OCI-LY7 (cell line): ENCODE results near the gene CCDC148. TPM values are rescaled to one million over a fixed set of nuclear protein-coding genes. Genes with fewer than 3 reads are reported as not detected.

Source experiments
- BruUV-seq: library from RNA; stranded (reverse); fragments of 400-500 nt; replicated peaks from 2 replicates; lab custom pipeline; 2021; lab: Mats Ljungman, UMichigan
- CTCF ChIA-PET: fragments of 300-600 bp; sonication (Branson Sonifier 250); formaldehyde crosslinking; loops from one replicate; lab custom pipeline; 2022; ENCODE audit warnings: antibody characterized with exemption; ENCODE audit not compliant: unreplicated experiment; lab: Charles Lee
- POLR2A ChIA-PET: fragments of 300-600 bp; sonication (Branson Sonifier 250); formaldehyde crosslinking; loops from one replicate; lab custom pipeline; 2022; ENCODE audit warnings: antibody characterized with exemption; lab: Charles Lee
- DNase-seq: peaks from one replicate; pipeline ENCODE4 v3.0.0-alpha.2; 2015; ENCODE audit warnings: low spot score
- H2AFZ ChIP-seq: fragments of 200-600 bp; sonication (generic), shearing (Covaris generic); 2 replicates; pipeline ENCODE4 v1.6.1; 2014; ENCODE audit warnings: mild to moderate bottlenecking, antibody characterized with exemption, low read length, moderate library complexity
- H3K27ac ChIP-seq: fragments of 200-600 bp; sonication (generic); 2 replicates; pipeline ENCODE4 v1.5.1; 2014; ENCODE audit warnings: mixed run types, low read depth, mild to moderate bottlenecking, moderate library complexity, low read length, inconsistent platforms; ENCODE audit not compliant: poor library complexity, severe bottlenecking
- H3K36me3 ChIP-seq: fragments of 200-600 bp; sonication (generic); 2 replicates; pipeline ENCODE4 v1.6.1; 2014; ENCODE audit warnings: mild to moderate bottlenecking, antibody characterized with exemption, low read length, moderate library complexity, mixed read lengths; ENCODE audit not compliant: insufficient read depth
- H3K4me1 ChIP-seq: fragments of 200-600 bp; sonication (generic); 2 replicates; pipeline ENCODE4 v1.5.1; 2014; ENCODE audit warnings: mild to moderate bottlenecking, low read length; ENCODE audit not compliant: insufficient read depth, poor library complexity, severe bottlenecking
- H3K4me2 ChIP-seq: fragments of 200-600 bp; sonication (generic); 2 replicates; pipeline ENCODE4 v1.6.1; 2014; ENCODE audit warnings: mild to moderate bottlenecking, low read length
- H3K4me3 ChIP-seq: fragments of 200-600 bp; sonication (generic); 2 replicates; pipeline ENCODE4 v1.5.1; 2014; ENCODE audit warnings: mild to moderate bottlenecking, low read depth, low read length; ENCODE audit not compliant: poor library complexity, severe bottlenecking
- H3K79me2 ChIP-seq: fragments of 200-600 bp; sonication (generic); 2 replicates; pipeline ENCODE4 v1.6.1; 2016; ENCODE audit warnings: low read depth, mild to moderate bottlenecking, low read length, moderate library complexity, mixed read lengths; ENCODE audit not compliant: insufficient read depth
- H3K9me2 ChIP-seq: fragments of 200-600 bp; sonication (generic); 2 replicates; pipeline ENCODE4 v1.6.1; 2016; ENCODE audit warnings: mild to moderate bottlenecking, low read length, mixed read lengths; ENCODE audit not compliant: insufficient read depth
- H3K9me3 ChIP-seq: fragments of 200-600 bp; sonication (generic); 2 replicates; pipeline ENCODE4 v1.6.1; 2014; ENCODE audit warnings: mild to moderate bottlenecking, mixed run types, low read length, mixed read lengths
- H4K20me1 ChIP-seq: fragments of 200-600 bp; sonication (generic); 2 replicates; pipeline ENCODE4 v1.6.1; 2014; ENCODE audit warnings: mild to moderate bottlenecking, antibody characterized with exemption, low read length, moderate library complexity, mixed read lengths; ENCODE audit not compliant: insufficient read depth
- CTCF ChIP-seq: fragments of 200-600 bp; sonication (generic); conservative IDR thresholded peaks from 2 replicates; pipeline ENCODE4 v1.5.1; 2014; ENCODE audit warnings: mild to moderate bottlenecking, antibody characterized with exemption, low read length, moderate library complexity, mixed read lengths
- EZH2phosphoT487 ChIP-seq: fragments of 200-600 bp; sonication (generic); IDR thresholded peaks from 2 replicates; pipeline ENCODE4 v1.6.1; 2018; ENCODE audit warnings: low read depth, borderline replicate concordance, mild to moderate bottlenecking, mixed run types, antibody characterized with exemption, low read length, moderate library complexity, mixed read lengths
- intact Hi-C: fragments of 100-400 bp; cut with micrococcal nuclease; formaldehyde crosslinking; loops from one replicate; pipeline ENCODE4 v1.10.0; 2022; ENCODE audit not compliant: unreplicated experiment
- total RNA-seq, 2 experiments: library from RNA; depleted of rRNA in 1 of 2; stranded (reverse); fragments of >200 nt in 1 of 2; shearing (Covaris generic) in 1 of 2; gene quantifications; 2 replicates each; pipeline ENCODE4 v1.2.3, GENCODE V29; 2014 to 2022

Gene CCDC148
- total RNA-seq, 2 experiments from 2014 or later, result 0.19 to 0.99 TPM

DNA sequence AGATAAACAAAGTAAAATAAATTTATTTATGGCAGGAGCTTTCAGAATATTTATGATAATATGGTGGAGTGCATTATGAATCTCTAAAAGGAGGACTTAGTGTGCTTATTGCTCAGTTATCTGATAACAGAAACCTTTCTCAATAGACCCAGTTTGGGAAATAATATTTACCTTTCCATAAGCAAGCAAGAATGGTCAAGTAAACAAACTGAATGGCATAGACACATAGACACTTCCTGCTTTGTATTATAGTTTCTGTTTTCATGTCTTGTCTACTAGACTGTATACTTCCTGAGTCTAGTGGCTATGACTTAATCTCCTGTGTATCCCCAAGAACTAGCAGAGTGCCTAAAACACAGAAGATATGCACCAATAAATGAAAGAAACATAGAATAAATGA is 267.0 kb downstream of the CCDC148 start:
- H3K9me3 ChIP-seq, result no peaks in the 10 kb centered on the region
- H3K36me3 ChIP-seq, result no peaks in the 10 kb centered on the region
- no peak overlapping the region for H2AFZ ChIP-seq
- no peak overlapping the region for H3K27ac ChIP-seq
- no peak overlapping the region for H3K4me2 ChIP-seq
- H3K79me2 ChIP-seq, result no peaks in the 10 kb centered on the region
- DNase-seq, result no peak
- H3K9me2 ChIP-seq, result no peaks in the 10 kb centered on the region
- H3K4me1 ChIP-seq, result no peaks in the 10 kb centered on the region
- no peak overlapping the region for H3K4me3 ChIP-seq
- ChIA-PET POLR2A (no interaction called here), CTCF (no interaction called here)
- no peaks in the 10 kb centered on the region for H4K20me1 ChIP-seq
- intact Hi-C loops, result no loop called here
- no peak for TF ChIP-seq EZH2phosphoT487
- TF ChIP-seq CTCF, result no peak
- BruUV-seq, result no TSS peak

DNA sequence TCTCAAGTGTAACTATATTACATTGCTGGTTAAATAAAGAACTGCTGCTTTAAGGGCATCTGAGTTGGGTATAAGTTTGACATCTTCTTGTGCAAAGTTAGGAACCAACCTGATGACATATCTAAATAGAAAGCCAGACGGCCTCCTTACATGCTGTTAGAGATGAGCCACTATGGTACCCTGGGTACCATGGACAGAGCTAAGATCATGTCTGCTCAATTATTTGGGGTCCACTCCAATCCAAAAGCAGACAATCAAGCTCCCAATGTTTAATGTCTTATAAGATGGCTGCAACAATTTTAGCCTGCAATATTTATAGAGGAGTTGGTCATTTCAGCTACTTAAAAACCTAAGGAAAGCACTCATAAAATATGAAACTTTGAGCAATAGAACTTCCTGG is 268.6 kb downstream of the CCDC148 start:
- no peaks in the 10 kb centered on the region for H4K20me1 ChIP-seq
- TF ChIP-seq CTCF (no peak), EZH2phosphoT487 (no peak)
- no peak for DNase-seq
- BruUV-seq, result no TSS peak
- H3K36me3 ChIP-seq, result no peaks in the 10 kb centered on the region
- ChIA-PET CTCF (no interaction called here), POLR2A (no interaction called here)
- H2AFZ ChIP-seq, result no peak overlapping the region
- intact Hi-C loops, result no loop called here
- H3K79me2 ChIP-seq, result no peaks in the 10 kb centered on the region
- no peak overlapping the region for H3K4me2 ChIP-seq
- H3K9me2 ChIP-seq, result no peaks in the 10 kb centered on the region
- no peak overlapping the region for H3K27ac ChIP-seq
- no peaks in the 10 kb centered on the region for H3K9me3 ChIP-seq
- no peak overlapping the region for H3K4me3 ChIP-seq
- H3K4me1 ChIP-seq, result no peaks in the 10 kb centered on the region

DNA sequence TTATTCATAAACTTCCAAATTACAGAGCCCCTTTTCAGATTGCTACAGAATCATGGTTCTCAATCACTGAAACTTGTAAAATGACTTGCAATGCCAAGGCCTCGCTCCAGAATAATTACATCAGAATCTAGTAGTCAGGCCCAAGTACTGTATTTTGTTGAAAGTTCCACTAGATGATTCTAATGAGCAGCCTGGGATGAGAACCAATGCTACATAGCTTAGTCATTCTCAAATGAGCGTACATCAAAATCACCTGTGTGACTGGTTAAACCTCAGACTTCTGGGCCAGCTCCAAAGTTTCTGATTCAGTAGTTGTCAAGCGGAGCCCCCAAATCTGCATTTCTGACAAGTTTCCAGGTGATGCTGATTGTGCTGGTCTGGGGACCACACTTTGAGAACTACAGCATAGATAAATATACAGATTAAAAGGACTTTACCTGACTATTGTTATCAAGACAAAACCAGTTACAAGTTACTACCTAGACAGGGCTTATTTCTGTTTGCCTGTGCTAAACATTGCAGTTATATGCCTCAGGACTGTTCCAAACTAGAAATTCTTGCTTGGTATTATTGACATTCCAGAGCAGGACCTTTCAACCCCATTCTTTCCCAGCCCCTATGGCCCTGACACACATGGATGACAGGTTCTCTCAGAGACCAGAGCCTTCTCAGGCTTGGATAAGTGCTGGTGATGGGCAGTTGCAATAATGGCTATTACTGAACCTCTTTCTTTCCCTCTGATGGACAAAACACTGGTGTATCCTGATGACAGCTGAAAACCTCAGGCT is 271.8 kb downstream of the CCDC148 start:
- CTCF ChIA-PET, result no interaction called here
- no peak overlapping the region for H2AFZ ChIP-seq
- POLR2A ChIA-PET, result no interaction called here
- no peaks in the 10 kb centered on the region for H3K36me3 ChIP-seq
- TF ChIP-seq CTCF (no peak), EZH2phosphoT487 (no peak)
- no peaks in the 10 kb centered on the region for H3K4me1 ChIP-seq
- no peak overlapping the region for H3K27ac ChIP-seq
- H3K4me2 ChIP-seq, result no peak overlapping the region
- H3K4me3 ChIP-seq, result no peak overlapping the region
- H4K20me1 ChIP-seq, result no peaks in the 10 kb centered on the region
- H3K9me3 ChIP-seq, result no peaks in the 10 kb centered on the region
- no peak for DNase-seq
- intact Hi-C loops, result no loop called here
- no TSS peak for BruUV-seq
- no peaks in the 10 kb centered on the region for H3K9me2 ChIP-seq
- no peaks in the 10 kb centered on the region for H3K79me2 ChIP-seq
